ENCODE data around the gene COL28A1.

- no peak for TF ChIP-seq CTCF (IDR thresholded peaks at IDR 0.05)
- TF ChIP-seq POLR2A (IDR thresholded peaks at IDR 0.05) = no peak
These were observed 117.8 kb downstream of the COL28A1 start for GRCh38 chr7:7417851-7418250.

Measured in adrenal gland (tissue), 5 donors.